Activated naive CD8-positive, alpha-beta T cell treated with anti-CD3 and anti-CD28 coated beads, Interleukin-2, amount 50 U/mL, for 24 hours (primary cell): ENCODE results near the gene HDAC3.
A peak's percentile ranks its signal among the peaks of the same experiment; 100 is the strongest.
"Not testable (repeated sequence)": the region's sequence is repeated elsewhere in the genome, so short reads cannot be mapped to it uniquely, and the experiment has no call there.

Experiments used
- ATAC-seq: fragments of 150-1000 bp; cut with Tn5 transposase; one replicate; pipeline ENCODE4 v1.10.0; 2021
- DNase-seq: peaks from one replicate; pipeline ENCODE4 v3.0.0; 2021
- H3K27ac Mint-ChIP-seq: one replicate; pipeline ENCODE4 v1.8.0; 2021; ENCODE audit warnings: mild to moderate bottlenecking, mixed read lengths
- H3K27me3 Mint-ChIP-seq: one replicate; pipeline ENCODE4 v1.8.0; 2021; ENCODE audit warnings: mixed read lengths
- H3K36me3 Mint-ChIP-seq: one replicate; pipeline ENCODE4 v1.8.0; 2021; ENCODE audit warnings: low read depth, mixed read lengths
- H3K4me1 Mint-ChIP-seq: one replicate; pipeline ENCODE4 v1.8.0; 2021; ENCODE audit warnings: mixed read lengths
- H3K4me3 Mint-ChIP-seq: one replicate; pipeline ENCODE4 v1.8.0; 2021; ENCODE audit warnings: mild to moderate bottlenecking, moderate library complexity, mixed read lengths
- H3K9me3 Mint-ChIP-seq: one replicate; pipeline ENCODE4 v1.8.0; 2021; ENCODE audit warnings: mixed read lengths

The HDAC3 gene

GRCh38 chr5:141609921-141610320 is 26.7 kb downstream of the HDAC3 start:
- Mint-ChIP-seq H3K36me3 (peaks cover 37% of the 10 kb centered on the region), H3K4me1 (peaks cover 96% of the 10 kb centered on the region)

GRCh38 chr5:141609044-141609443 is 27.6 kb downstream of the HDAC3 start:
- no peak for ATAC-seq
- peak overlapping the region; percentile 90 for H3K27ac Mint-ChIP-seq

More at GRCh38 chr5:141609921-141610320, 26.7 kb downstream of the HDAC3 start:
- not testable (repeated sequence) for DNase-seq, H3K27me3 Mint-ChIP-seq, H3K9me3 Mint-ChIP-seq, H3K4me3 Mint-ChIP-seq, ATAC-seq
- H3K27ac Mint-ChIP-seq = peak overlapping the region; percentile 65

GRCh38 chr5:141608557-141608956 is 28.1 kb downstream of the HDAC3 start:
- H3K4me3 Mint-ChIP-seq = no peak overlapping the region
- DNase-seq (no peak), ATAC-seq (no peak)
- H3K27ac Mint-ChIP-seq = peak overlapping the region; percentile 90
- peaks cover 31% of the 10 kb centered on the region for H3K36me3 Mint-ChIP-seq
- H3K27me3 Mint-ChIP-seq = no peaks in the 10 kb centered on the region
- no peaks in the 10 kb centered on the region for H3K9me3 Mint-ChIP-seq
- H3K4me1 Mint-ChIP-seq = peaks cover 96% of the 10 kb centered on the region

More at GRCh38 chr5:141609044-141609443, 27.6 kb downstream of the HDAC3 start:
- no peaks in the 10 kb centered on the region for H3K9me3 Mint-ChIP-seq
- no peak overlapping the region for H3K4me3 Mint-ChIP-seq
- peaks cover 96% of the 10 kb centered on the region for H3K4me1 Mint-ChIP-seq
- DNase-seq = no peak
- H3K36me3 Mint-ChIP-seq = peaks cover 31% of the 10 kb centered on the region
- no peaks in the 10 kb centered on the region for H3K27me3 Mint-ChIP-seq

GRCh38 chr5:141608046-141608445 is 28.6 kb downstream of the HDAC3 start:
- H3K27me3 Mint-ChIP-seq = no peaks in the 10 kb centered on the region
- no peaks in the 10 kb centered on the region for H3K9me3 Mint-ChIP-seq
- DNase-seq (no peak), ATAC-seq (no peak)
- no peak overlapping the region for H3K4me3 Mint-ChIP-seq
- H3K4me1 Mint-ChIP-seq = peaks cover 95% of the 10 kb centered on the region
- peak overlapping the region; percentile 90 for H3K27ac Mint-ChIP-seq
- peaks cover 28% of the 10 kb centered on the region for H3K36me3 Mint-ChIP-seq

- H3K4me1 Mint-ChIP-seq = peaks cover 94% of the 10 kb centered on the region
- DNase-seq (peak; percentile 62), ATAC-seq (peak; percentile 98)
- no peaks in the 10 kb centered on the region for H3K9me3 Mint-ChIP-seq
- peak overlapping the region; percentile 90 for H3K27ac Mint-ChIP-seq
- H3K36me3 Mint-ChIP-seq = peaks cover 19% of the 10 kb centered on the region
- H3K4me3 Mint-ChIP-seq = peak overlapping the region; percentile 55
- H3K27me3 Mint-ChIP-seq = no peaks in the 10 kb centered on the region
Measured at GRCh38 chr5:141605523-141606277, 30.9 kb downstream of the HDAC3 start.

- H3K36me3 Mint-ChIP-seq = peaks cover 18% of the 10 kb centered on the region
- H3K27ac Mint-ChIP-seq = peak overlapping the region; percentile 90
- peak overlapping the region; percentile 66 for H3K4me3 Mint-ChIP-seq
- H3K9me3 Mint-ChIP-seq = no peaks in the 10 kb centered on the region
- ATAC-seq (peak; percentile 30), DNase-seq (no peak)
- H3K27me3 Mint-ChIP-seq = no peaks in the 10 kb centered on the region
- H3K4me1 Mint-ChIP-seq = peaks cover 95% of the 10 kb centered on the region
Measured at GRCh38 chr5:141603923-141604717, 32.5 kb downstream of the HDAC3 start.

- no peaks in the 10 kb centered on the region for H3K27me3 Mint-ChIP-seq
- peak overlapping the region; percentile 76 for H3K27ac Mint-ChIP-seq
- peaks cover 93% of the 10 kb centered on the region for H3K4me1 Mint-ChIP-seq
- H3K9me3 Mint-ChIP-seq = no peaks in the 10 kb centered on the region
- H3K4me3 Mint-ChIP-seq = peak overlapping the region; percentile 0
- DNase-seq (no peak), ATAC-seq (no peak)
- peaks cover 19% of the 10 kb centered on the region for H3K36me3 Mint-ChIP-seq
Measured at GRCh38 chr5:141602606-141603005, 34.0 kb downstream of the HDAC3 start.

- DNase-seq = no peak
- H3K4me1 Mint-ChIP-seq = peaks cover 72% of the 10 kb centered on the region
- H3K27ac Mint-ChIP-seq = peak overlapping the region; percentile 39
- H3K27me3 Mint-ChIP-seq = no peaks in the 10 kb centered on the region
- H3K4me3 Mint-ChIP-seq = no peak overlapping the region
- H3K36me3 Mint-ChIP-seq = peaks cover 26% of the 10 kb centered on the region
- peak; percentile 82 for ATAC-seq
- no peaks in the 10 kb centered on the region for H3K9me3 Mint-ChIP-seq
Measured at GRCh38 chr5:141598391-141599345, 38.0 kb downstream of the HDAC3 start.

GRCh38 chr5:141597814-141598213 is 38.8 kb downstream of the HDAC3 start:
- Mint-ChIP-seq H3K27ac (peak overlapping the region; percentile 4), H3K27me3 (no peaks in the 10 kb centered on the region), H3K9me3 (no peaks in the 10 kb centered on the region), H3K4me3 (peak overlapping the region; percentile 4), H3K36me3 (peaks cover 30% of the 10 kb centered on the region), H3K4me1 (peaks cover 67% of the 10 kb centered on the region)
- no peak for ATAC-seq
- no peak for DNase-seq

- H3K27ac Mint-ChIP-seq = peak overlapping the region; percentile 4
- DNase-seq (no peak), ATAC-seq (no peak)
- peaks cover 67% of the 10 kb centered on the region for H3K4me1 Mint-ChIP-seq
- H3K27me3 Mint-ChIP-seq = no peaks in the 10 kb centered on the region
- peaks cover 27% of the 10 kb centered on the region for H3K36me3 Mint-ChIP-seq
- no peaks in the 10 kb centered on the region for H3K9me3 Mint-ChIP-seq
- peak overlapping the region; percentile 4 for H3K4me3 Mint-ChIP-seq
Measured at GRCh38 chr5:141597394-141597793, 39.3 kb downstream of the HDAC3 start.

- Mint-ChIP-seq H3K36me3 (peaks cover 27% of the 10 kb centered on the region), H3K27me3 (no peaks in the 10 kb centered on the region), H3K27ac (peak overlapping the region; percentile 56), H3K4me3 (no peak overlapping the region), H3K9me3 (no peaks in the 10 kb centered on the region), H3K4me1 (peaks cover 67% of the 10 kb centered on the region)
- DNase-seq (no peak), ATAC-seq (no peak)
Measured at GRCh38 chr5:141596867-141597266, 39.8 kb downstream of the HDAC3 start.

GRCh38 chr5:141590127-141590526 is 46.5 kb downstream of the HDAC3 start:
- Mint-ChIP-seq H3K4me3 (no peak overlapping the region), H3K27ac (no peak overlapping the region), H3K27me3 (no peaks in the 10 kb centered on the region), H3K36me3 (peaks cover 53% of the 10 kb centered on the region), H3K4me1 (peaks cover 23% of the 10 kb centered on the region), H3K9me3 (no peaks in the 10 kb centered on the region)
- no peak for DNase-seq
- ATAC-seq = no peak

- no peak for DNase-seq
- peaks cover 12% of the 10 kb centered on the region for H3K4me1 Mint-ChIP-seq
- H3K27me3 Mint-ChIP-seq = no peaks in the 10 kb centered on the region
- H3K9me3 Mint-ChIP-seq = no peaks in the 10 kb centered on the region
- H3K4me3 Mint-ChIP-seq = no peak overlapping the region
- no peak for ATAC-seq
- peaks cover 74% of the 10 kb centered on the region for H3K36me3 Mint-ChIP-seq
- no peak overlapping the region for H3K27ac Mint-ChIP-seq
Measured at GRCh38 chr5:141586246-141586645, 50.4 kb downstream of the HDAC3 start.

GRCh38 chr5:141585594-141585993 is 51.1 kb downstream of the HDAC3 start:
- Mint-ChIP-seq H3K27me3 (no peaks in the 10 kb centered on the region), H3K4me3 (no peak overlapping the region), H3K9me3 (no peaks in the 10 kb centered on the region), H3K36me3 (peaks cover 73% of the 10 kb centered on the region), H3K27ac (no peak overlapping the region), H3K4me1 (peaks cover 6% of the 10 kb centered on the region)
- DNase-seq (no peak), ATAC-seq (no peak)
